Aorta (tissue), 5 donors: ENCODE measurements around the gene SUMO1. TPM values are rescaled to one million over a fixed set of nuclear protein-coding genes. Genes with fewer than 3 reads are reported as not detected.
A peak's percentile ranks its signal among the peaks of the same experiment; 100 is the strongest.

Source experiments
- ATAC-seq: fragments of 200-7000 bp; cut with Tn5 transposase; one replicate; pipeline ENCODE4 v1.9.1; 2022; ENCODE audit warnings: moderate library complexity; ENCODE audit not compliant: low FRiP score
- DNase-seq, 2 donors: peaks; one replicate each; pipeline ENCODE4 v3.0.0-alpha.2; 2020
- H3K27ac ChIP-seq, 2 donors: one replicate each; pipeline ENCODE4 v1.5.1; 2013; ENCODE audit warnings: low read length in 2 of 2, mild to moderate bottlenecking in 2 of 2, moderate library complexity in 2 of 2, control low read depth in 1 of 2, inconsistent platforms in 1 of 2, low read depth in 1 of 2
- H3K27me3 ChIP-seq, 2 donors: one replicate each; pipeline ENCODE4 v1.6.1; 2013; ENCODE audit warnings: control low read depth in 1 of 2, low read length in 1 of 2, mild to moderate bottlenecking in 1 of 2, moderate library complexity in 1 of 2; ENCODE audit not compliant: insufficient read depth in 2 of 2, control insufficient read depth in 1 of 2
- H3K36me3 ChIP-seq, 2 donors: one replicate each; pipeline ENCODE4 v1.6.1; 2013; ENCODE audit warnings: control low read depth in 1 of 2, low read length in 1 of 2, mild to moderate bottlenecking in 1 of 2; ENCODE audit not compliant: insufficient read depth in 2 of 2, control insufficient read depth in 1 of 2
- H3K4me1 ChIP-seq, 2 donors: one replicate each; pipeline ENCODE4 v1.6.1; 2013; ENCODE audit warnings: low read length in 2 of 2, control low read depth in 1 of 2, mild to moderate bottlenecking in 1 of 2, moderate library complexity in 1 of 2; ENCODE audit not compliant: insufficient read depth in 2 of 2, control insufficient read depth in 1 of 2
- H3K4me3 ChIP-seq, 2 donors: one replicate each; pipeline ENCODE4 v1.5.1; 2013; ENCODE audit warnings: low read length in 2 of 2, control low read depth in 1 of 2, mild to moderate bottlenecking in 1 of 2
- H3K9me3 ChIP-seq: one replicate; pipeline ENCODE4 v1.6.1; 2013; ENCODE audit warnings: mild to moderate bottlenecking, low read length; ENCODE audit not compliant: control insufficient read depth
- WGBS, 2 donors: extraction: QIAGEN DNeasy Blood & Tissue Kit; methylation state at CpG; one replicate each; pipeline ENCODE4 v1.1.7; 2013; 5-methylcytosine and 5-hydroxymethylcytosine counted together
- intact Hi-C, 2 donors: fragments of 100-400 bp; cut with DNase I; formaldehyde crosslinking; loops; one replicate each; pipeline versions ENCODE4 v1.14.2 to v1.15.0; 2022
- polyA plus RNA-seq, 2 donors: library from polyadenylated mRNA; stranded (reverse); fragments of 200-250 nt; gene quantifications; one replicate each; pipeline ENCODE4 v1.2.3, GENCODE V29; 2013
- total RNA-seq, 2 donors: library from RNA; stranded (reverse); fragmentation: NEBNext Ultra II Directional; extraction: Animal tissue kit (Norgen Biotek cat#: 25700); gene quantifications; one replicate each; pipeline ENCODE4 v1.2.1, GENCODE V29; 2021
- donor health status: healthy with polysubstance abuse.
- donor health status: Bipolar disorder and iron deficiency.
- donor health status: DM: no; HTN: no; CAD: no.
- donor health status: DM: no; HTN: no; CAD: no.
- donor health status: DM: yes; HTN: yes; CAD: no.

SUMO1 gene
- total and polyA plus RNA-seq, 4 donors = 57.4 to 161 (median 73.9) TPM

DNA sequence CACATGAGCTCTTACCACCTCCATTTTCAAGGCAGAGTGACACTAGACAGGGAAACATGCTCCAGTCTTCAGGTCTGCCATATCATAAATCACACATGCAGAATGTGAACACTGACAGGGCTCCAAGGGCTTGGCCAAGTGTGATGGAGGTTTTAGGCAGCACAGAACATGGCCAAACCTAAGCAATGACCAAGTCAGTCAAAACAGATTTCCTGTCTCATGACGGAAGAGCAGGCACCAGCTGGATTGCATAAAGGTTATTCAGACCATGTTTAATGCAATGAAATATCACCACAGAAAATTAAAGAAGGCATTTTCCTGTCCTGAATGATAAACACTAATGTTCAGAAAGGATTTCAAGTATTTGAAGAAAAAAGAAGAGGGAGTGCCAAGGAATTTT lies 72.5 kb downstream of the SUMO1 start:
- WGBS, 2 donors = 56 to 60% methylated on average over 1 of the region's 1 CpG

DNA sequence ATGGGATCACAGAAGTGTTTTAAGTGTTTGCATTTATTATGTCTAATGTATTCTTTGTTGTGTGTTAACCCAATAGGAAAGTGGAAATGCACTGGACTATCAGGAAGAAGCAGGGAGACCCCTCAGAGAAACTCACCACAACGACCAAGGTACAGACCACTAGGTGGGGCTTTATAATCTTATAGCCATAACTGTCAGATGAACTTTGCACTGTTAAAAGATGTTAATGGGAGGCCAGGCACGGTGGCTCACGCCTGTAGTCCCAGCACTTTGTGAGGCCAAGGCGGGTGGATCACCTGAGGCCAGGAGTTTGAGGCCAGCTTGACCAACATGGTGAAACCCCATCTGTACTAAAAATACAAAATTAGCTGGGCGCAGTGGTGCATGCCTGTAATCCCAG lies 73.2 kb downstream of the SUMO1 start:
- ATAC-seq (no peak), DNase-seq (no peak)
- intact Hi-C loops = no loop called here
- Histone ChIP-seq H3K4me1 (no peaks in the 10 kb centered on the region), H3K36me3 (no peaks in the 10 kb centered on the region), H3K27me3 (no peaks in the 10 kb centered on the region), H3K27ac (no peak overlapping the region), H3K4me3 (no peak overlapping the region), H3K9me3 (no peaks in the 10 kb centered on the region)
- 87 to 88% methylated on average over 5 of the region's 5 CpGs for WGBS, 2 donors

More for the DNA sequence above, 72.5 kb downstream of the SUMO1 start:
- intact Hi-C loops = no loop called here
- Histone ChIP-seq H3K36me3 (no peaks in the 10 kb centered on the region), H3K4me1 (no peaks in the 10 kb centered on the region), H3K9me3 (no peaks in the 10 kb centered on the region), H3K4me3 (no peak overlapping the region), H3K27me3 (no peaks in the 10 kb centered on the region), H3K27ac (no peak overlapping the region)
- ATAC-seq (no peak), DNase-seq (no peak)

DNA sequence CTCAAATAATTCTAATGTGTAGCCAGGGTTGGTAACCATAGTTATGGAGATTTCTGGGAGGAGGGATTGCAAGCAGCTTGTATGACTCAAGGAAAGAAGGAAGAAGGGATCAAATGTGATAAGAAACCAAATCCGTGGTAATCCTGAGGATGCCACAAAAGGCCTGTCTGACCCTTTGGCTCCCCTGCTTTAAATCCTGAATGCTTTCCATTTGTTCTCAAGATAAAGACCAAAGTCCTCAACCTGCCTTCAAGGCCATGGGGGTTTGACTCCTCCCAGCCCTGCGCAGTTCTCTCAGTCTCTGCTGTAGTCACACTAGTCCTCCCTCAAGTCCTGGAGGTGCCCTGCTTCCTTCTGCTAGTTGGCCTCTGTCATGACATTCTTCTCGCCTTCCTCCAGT lies 74.0 kb downstream of the SUMO1 start:
- no peaks in the 10 kb centered on the region for H3K9me3 ChIP-seq
- H3K4me1 ChIP-seq = no peaks in the 10 kb centered on the region
- H3K27ac ChIP-seq = no peak overlapping the region
- ATAC-seq = no peak
- intact Hi-C loops = no loop called here
- H3K36me3 ChIP-seq = no peaks in the 10 kb centered on the region
- WGBS, 2 donors = 80 to 81% methylated on average over 3 of the region's 3 CpGs
- no peaks in the 10 kb centered on the region for H3K27me3 ChIP-seq
- H3K4me3 ChIP-seq = no peak overlapping the region
- no peak for DNase-seq

DNA sequence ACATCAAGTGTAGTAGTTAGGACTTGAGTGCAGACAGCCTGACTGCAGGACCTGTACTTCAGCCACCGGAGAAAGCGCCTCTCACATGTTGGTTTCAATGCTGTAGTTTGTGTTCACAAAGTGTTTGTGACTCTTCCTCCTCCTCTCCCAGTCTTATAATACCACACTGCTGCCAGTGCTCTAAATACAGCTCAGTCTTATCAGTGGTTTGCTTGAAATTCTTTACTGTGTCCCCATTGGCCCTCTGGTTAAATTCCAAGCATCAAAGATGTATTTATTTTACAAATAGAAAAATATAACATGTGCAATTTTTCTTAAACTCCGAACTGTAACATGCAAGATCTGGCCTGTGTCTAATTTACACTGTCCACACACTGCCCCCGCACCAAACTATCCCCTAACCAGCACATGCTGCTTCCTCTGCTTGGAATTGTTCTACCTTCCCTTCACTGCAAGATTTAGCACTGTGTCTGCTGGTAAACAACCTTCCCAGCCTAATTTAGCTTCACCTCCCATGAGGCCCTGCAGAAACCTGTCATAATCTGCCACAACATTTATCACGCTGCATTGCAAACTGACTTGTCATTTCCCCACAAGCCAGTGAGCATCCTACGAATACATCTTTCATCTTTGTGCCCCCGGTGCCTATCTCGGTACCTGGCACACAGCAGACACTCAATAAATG lies 77.1 kb downstream of the SUMO1 start:
- Histone ChIP-seq H3K4me1 (no peaks in the 10 kb centered on the region), H3K9me3 (no peaks in the 10 kb centered on the region), H3K27me3 (no peaks in the 10 kb centered on the region), H3K27ac (no peak overlapping the region), H3K4me3 (no peak overlapping the region), H3K36me3 (no peaks in the 10 kb centered on the region)
- intact Hi-C loops = no loop called here
- no peak for DNase-seq
- ATAC-seq = no peak
- WGBS, 2 donors = 30 to 33% methylated on average over 8 of the region's 8 CpGs

- Histone ChIP-seq H3K36me3 (no peaks in the 10 kb centered on the region), H3K27ac (no peak overlapping the region), H3K27me3 (no peaks in the 10 kb centered on the region), H3K4me1 (no peaks in the 10 kb centered on the region), H3K4me3 (no peak overlapping the region), H3K9me3 (no peaks in the 10 kb centered on the region)
- 78% methylated on average over 5 of the region's 5 CpGs for WGBS, 2 donors
- intact Hi-C loops = no loop called here
- no peak for ATAC-seq
- no peak for DNase-seq
Observed at GRCh38 chr2:202158796-202159195, 79.6 kb downstream of the SUMO1 start.

DNA sequence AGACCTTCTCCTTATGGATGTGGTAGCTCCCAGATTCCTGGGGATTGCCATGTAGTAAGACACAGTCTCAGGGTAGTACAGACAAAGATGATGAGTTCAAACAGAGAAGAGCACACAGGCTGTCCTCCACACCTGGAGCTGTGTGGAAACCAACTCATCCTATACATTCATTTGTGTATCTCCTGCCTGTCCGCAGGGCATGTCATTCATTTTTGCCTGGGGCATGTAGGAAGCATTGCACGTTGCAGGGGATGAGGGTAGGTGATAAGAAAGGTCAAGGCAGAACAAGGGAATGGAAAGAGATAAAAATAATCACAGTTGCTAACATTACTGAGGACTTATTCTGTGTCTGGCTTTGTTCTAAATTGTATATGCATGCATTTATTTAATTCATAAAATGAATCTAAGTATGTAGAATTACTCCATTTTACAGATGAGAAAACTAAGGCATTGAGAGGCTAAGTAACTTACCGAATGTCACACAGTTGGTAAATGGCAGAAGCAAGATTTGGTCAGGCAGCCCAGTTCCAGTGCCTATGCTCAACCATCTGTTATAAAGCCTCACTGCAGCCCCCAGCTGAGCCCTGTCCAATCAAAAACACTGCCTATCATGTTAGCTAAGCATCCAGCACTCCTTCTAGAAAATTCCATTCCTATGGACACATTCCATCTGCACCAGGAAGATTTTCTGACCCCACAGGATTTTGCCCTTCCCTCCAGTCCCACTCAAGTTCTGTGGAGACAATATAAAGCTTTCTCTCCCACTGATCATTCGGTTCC lies 81.0 kb downstream of the SUMO1 start:
- no peaks in the 10 kb centered on the region for H3K36me3 ChIP-seq
- intact Hi-C loops = no loop called here
- H3K4me1 ChIP-seq = no peaks in the 10 kb centered on the region
- DNase-seq (no peak), ATAC-seq (peak; percentile 27)
- H3K4me3 ChIP-seq = no peak overlapping the region
- H3K27me3 ChIP-seq = no peaks in the 10 kb centered on the region
- H3K27ac ChIP-seq = no peak overlapping the region
- H3K9me3 ChIP-seq = no peaks in the 10 kb centered on the region
- 72 to 81% methylated on average over 4 of the region's 4 CpGs for WGBS, 2 donors

Other genes starting within 250 kb of the SUMO1 start
- 10 to 100 TPM; 19.0 to 24.3 TPM for gene FZD7, start 204.7 kb downstream of the SUMO1 start, total RNA-seq
- gene FZD7, start 204.7 kb downstream of the SUMO1 start, polyA plus RNA-seq = 1 to 10 TPM; 4.4 to 4.8 TPM
- gene KIAA2012, start 165.3 kb downstream of the SUMO1 start, total RNA-seq = not detected
- not detected for gene KIAA2012, start 165.3 kb downstream of the SUMO1 start, polyA plus RNA-seq
- 10 to 100 TPM; 42.4 to 49.2 TPM for gene NOP58, start 27.2 kb upstream of the SUMO1 start, total RNA-seq
- gene NOP58, start 27.2 kb upstream of the SUMO1 start, polyA plus RNA-seq = 100 to 1,000 TPM in 1 of 2 donors, 10 to 100 TPM in 1; 29.2 to 102 TPM
- gene BMPR2, start 137.7 kb upstream of the SUMO1 start, total RNA-seq = 100 to 1,000 TPM; 103 to 123 TPM
- 10 to 100 TPM in 1 of 2 donors, 1 to 10 TPM in 1; 7.9 to 17.2 TPM for gene BMPR2, start 137.7 kb upstream of the SUMO1 start, polyA plus RNA-seq